Kidney tubule cell (primary cell): Measurements from ENCODE around the gene CRP.
"Not testable (repeated sequence)": the region's sequence is repeated elsewhere in the genome, so short reads cannot be mapped to it uniquely, and the experiment has no call there.

ENCODE experiments used
- DNase-seq: peaks from one replicate; pipeline ENCODE4 v3.0.0-alpha.2; 2018; ENCODE audit warnings: low spot score

The CRP gene

GRCh38 chr1:159714529-159714928, at the start of gene CRP:
Gene CRP (minus strand): TSS chr1:159714589. CDS start chr1:159714485, 104 bp downstream.
- DNase-seq = no peak

- DNase-seq = no peak
Observed at GRCh38 chr1:159763686-159764085, 49.3 kb upstream of the CRP start.

GRCh38 chr1:159756397-159756796, 42.0 kb upstream of the CRP start:
- no peak for DNase-seq

DNA sequence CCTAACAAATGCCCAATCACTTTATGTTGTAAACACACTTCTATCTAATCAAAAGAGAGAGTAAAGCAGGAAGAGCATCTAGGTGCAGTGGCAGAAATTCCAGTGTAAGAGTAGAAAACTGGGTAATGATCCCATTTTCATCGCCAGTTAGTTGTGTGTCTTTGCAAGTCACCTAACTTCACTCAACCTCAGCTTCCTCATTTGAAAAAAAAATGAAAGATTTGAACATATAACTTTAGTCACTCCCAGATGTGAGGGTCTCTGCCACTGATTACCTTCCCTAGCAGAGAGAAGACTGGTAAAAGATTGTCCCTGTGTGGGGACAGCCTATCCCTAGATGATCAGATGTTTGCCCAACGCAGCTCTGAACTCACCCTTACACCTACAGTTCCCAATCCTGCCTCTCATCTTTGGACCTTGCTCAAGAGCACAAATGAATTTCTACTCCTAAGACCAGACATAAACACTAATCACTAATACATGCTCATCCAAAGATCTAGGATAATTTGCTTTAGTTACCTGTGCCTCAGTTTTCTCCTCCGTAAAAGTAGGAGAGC, 41.1 kb upstream of the CRP start:
- DNase-seq = no peak

DNA sequence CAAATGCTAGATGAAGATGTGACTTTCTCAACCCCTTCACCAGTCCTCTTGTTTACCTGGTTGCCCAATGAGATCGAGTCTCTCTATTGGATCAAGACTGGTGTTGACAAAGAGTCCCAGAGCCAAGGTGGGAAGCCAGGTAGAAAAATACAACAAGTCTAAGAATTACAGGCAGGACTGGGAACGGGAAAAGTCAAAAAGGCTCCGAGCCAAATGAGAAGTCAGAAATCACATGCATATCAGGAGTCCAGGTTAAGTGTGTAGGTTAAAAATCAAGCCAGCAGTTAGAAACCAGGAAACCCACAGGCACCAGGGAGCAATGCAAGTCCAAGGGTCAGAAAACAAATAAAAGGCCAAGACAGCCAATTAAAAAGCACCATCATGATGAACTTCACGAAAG, 39.0 kb upstream of the CRP start:
- DNase-seq = peak; percentile 12

GRCh38 chr1:159752135-159752580, 37.8 kb upstream of the CRP start:
- DNase-seq = peak; percentile 37

- no peak for DNase-seq
Observed at GRCh38 chr1:159751031-159751430, 36.6 kb upstream of the CRP start.

GRCh38 chr1:159750621-159751020, 36.2 kb upstream of the CRP start:
- DNase-seq = no peak

DNA sequence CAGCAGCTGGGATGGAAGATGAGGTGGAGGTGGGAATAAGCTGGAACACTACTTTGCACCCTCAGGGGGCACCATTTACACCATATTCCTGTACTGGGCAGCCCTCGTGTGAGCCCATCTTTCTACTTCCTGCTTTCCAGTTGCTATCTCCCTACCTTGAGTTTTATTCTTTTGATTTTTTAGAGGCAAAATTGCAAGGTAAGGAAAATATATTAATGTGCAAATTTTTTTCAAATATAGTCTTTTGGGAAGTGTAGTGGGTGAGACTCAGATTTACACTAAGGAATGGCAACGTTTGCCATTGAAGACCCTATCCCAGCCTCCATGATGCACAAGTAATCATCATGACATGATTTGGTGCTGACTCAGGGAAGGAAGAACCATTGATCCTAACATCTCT, 35.2 kb upstream of the CRP start:
- no peak for DNase-seq

DNA sequence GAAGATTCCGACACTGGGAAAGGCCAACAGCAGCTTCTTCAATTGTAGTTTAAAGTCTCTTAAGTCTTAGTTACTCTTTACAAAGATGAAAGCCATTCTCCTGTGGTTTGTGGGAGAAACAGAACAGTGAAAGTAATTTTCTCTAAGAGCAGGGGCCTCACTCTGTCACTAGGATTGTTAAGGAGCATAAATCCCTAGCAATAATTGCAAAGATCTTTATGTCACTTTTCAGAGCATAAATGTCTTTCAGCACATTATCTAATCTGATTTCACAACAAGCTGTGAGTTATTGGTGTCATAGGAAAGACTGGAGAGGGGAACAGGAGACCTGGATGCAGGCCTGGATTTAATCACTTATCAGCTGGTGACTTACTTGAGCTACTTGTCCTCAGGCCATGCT, 34.0 kb upstream of the CRP start:
- DNase-seq = no peak

DNA sequence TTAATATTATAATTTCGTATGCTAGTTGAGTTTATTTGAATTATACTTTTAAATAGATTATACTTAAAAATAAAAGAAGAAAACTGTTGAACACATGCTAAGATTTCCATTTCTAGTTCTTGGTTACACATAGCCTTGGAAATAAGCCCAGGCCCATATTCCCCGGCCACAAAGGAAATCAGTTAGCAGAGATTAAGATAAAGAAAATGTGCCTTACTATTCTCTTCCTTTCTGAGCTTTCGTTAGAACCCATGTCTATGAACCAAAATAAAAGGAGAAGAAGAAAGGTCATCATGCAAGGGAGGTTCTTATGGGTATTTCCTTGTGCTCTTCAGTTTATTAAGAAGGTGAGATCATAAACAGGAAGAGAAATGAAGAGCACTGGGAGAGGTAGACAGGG, 32.3 kb upstream of the CRP start:
- DNase-seq = no peak

GRCh38 chr1:159743651-159744410, 29.4 kb upstream of the CRP start:
- no peak for DNase-seq

DNA sequence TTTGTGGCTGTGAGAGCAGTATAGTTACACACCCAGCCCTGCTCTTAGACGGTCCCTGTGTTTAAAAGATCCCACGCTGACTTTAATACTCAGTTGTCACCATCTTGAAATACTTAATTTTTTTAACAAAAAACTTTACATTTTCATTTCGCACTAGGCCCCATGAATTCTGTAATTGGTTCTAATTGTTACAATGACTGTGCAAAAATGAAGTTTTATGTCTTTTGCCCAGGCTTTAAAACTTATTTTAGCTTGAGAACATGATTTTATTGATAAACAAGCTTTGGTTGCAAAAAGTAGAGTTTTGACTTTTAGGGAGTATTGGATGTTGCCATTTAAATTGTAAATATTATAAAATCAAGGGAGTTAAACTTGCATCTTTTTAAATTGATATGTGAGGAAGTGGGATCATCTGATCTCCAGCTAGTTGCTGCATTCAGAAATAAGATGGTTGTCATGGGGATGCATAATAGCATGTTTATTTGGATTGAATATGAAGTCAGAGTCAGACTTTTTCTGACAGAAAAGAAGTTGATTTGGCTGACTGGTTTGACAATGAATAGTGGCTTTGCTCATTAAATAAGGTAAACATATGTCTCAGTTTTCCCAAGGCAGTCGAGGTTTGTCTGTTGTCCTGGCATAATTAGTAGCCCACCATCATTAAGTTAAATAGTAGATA, 23.0 kb upstream of the CRP start:
- no peak for DNase-seq

- DNase-seq = not testable (repeated sequence)
Observed at GRCh38 chr1:159723188-159723587, 8.8 kb upstream of the CRP start.

DNA sequence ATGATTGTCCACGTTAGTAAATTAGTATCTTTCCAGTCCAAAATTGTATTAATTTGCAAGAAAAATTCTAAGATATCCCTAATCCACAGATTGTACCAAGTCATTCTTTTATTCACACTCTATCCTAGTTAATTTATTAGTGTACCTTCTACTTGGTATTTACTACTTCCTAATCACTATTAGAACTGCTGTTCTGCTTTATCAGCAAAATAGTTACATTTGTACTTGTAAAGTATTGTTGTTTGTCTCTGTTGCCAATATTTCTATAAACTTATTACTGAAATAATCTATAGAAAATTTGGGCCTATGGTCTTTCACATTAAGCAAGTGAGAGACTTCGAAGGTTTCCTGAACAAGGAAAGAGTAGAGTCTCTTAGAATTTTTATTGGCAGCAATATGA, 5.6 kb upstream of the CRP start:
- no peak for DNase-seq

DNA sequence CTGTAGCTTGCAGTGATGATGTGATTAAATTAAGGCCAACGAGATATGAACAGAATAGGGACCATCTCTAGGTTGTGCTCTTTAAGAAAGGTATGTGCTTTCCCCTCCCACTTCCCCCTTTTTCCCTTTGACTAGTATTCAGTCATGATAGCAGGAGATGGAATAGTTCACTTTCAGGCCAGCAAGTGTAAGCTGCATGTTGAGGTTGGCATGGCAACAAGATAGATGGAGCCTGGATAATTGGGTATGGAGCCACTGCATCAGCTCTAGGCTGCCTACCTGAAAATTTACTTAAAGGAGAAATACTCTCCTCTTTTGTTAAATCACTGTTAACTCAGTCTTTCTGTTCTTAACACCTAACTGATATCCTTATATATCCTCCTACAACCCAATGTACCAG, 1.5 kb upstream of the CRP start:
- no peak for DNase-seq

- no peak for DNase-seq
Observed at GRCh38 chr1:159712080-159712479, 2.3 kb downstream of the CRP start.

DNA sequence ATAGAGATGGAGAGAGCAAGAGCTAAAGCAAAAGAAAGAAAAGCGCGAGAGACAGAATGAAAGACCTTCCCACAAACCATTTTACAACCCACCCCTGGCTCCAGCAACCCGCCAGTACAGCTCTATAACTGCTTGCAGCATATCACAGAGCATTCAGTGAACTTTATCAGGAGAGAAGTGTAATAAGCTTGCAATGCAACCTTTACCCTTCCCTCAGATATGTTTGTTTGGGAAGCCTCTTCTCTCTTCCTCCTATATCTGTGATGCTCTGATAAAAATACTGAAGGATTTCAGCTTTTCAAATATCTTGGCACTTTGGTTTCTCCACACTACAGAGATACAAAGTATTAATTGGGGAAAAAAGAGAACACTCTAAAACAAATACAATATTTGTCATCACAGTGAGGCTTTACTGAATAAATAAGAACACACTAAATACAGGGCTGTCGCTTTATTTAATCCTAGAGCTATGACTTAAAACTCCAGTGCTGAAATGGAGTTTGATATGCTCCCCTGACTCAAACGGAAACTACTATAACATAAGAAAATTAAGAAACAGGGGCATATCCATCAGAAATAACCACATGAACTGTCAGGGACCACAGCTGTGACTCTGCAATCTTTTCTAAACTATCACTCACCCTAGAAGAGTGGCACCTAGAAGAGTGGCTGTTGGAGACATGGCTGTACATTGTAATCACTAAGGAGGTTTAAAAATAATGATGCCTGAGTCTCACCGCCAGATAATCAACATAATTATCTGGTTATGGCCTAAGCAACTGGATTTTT, 6.7 kb downstream of the CRP start:
- no peak for DNase-seq

DNA sequence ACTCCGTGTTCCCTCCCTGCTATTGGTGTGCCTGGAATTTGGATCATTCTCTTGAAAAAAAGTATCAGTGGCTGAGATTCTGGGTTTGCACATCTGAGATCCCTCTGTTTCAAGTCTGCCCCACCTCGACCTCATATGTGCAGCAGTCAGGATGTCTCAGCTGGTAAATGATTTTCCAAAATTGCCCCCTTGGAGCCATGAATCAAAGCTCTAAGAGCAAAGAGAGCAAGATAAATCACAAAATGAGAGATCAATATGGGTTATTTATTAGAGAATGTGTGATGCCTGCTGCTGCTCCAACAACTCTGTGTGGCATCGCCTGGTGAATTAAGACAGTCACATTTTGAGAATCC, 8.5 kb downstream of the CRP start:
- peak; percentile 61 for DNase-seq

DNA sequence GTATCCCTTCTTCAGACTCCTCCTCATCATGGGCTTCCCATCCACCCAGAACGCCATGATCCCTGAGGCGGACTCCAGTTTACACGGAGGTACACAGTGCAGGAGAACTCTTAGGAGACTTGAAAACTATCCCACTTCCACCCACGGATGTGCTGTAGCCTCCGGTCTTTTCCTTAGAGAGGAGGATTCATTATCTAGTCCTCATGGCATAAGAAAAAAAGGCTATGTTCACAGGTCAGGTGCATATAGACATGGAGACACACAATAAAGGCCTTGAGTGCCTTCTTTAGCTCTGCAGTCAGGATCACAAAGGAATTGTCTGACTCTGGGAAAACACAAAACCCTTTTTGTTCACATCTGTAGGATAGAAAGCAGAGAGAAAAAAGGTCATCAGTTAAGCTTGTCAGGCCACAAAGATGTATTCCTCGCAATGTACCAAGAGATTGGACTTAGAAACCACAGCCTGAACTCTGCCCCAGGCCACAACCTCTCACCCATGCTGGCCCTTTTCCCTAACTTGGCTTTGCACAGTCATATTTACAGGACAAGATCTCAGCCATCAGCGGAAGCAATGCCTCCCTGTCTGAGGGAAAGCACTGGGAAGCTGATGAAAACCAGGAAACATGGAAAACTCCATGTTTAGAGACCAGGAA, 9.0 kb downstream of the CRP start:
- DNase-seq = no peak

- no peak for DNase-seq
Observed at GRCh38 chr1:159704481-159704880, 9.9 kb downstream of the CRP start.

DNA sequence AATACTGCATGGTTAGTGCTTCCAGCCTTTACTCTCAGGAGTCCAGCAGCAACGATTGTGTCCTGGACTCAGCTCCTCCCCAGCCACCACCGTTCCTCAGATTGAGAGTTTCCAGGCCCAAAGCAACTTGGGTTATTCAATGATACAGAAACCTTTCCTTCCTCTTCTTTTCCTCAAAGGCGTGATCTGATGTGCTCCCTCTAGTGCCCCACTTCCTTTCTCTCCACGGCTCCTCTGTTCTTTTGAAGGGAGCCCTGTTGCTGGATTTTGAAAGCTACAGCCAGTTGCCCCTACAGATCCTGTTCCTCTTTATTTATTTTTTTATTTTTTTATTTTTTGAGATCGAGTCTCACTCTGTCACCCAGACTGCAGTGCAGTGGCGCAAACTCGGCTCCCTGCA, 14.1 kb downstream of the CRP start:
- DNase-seq = no peak
